OCI-LY3 (cell line): ENCODE measurements around the gene NEB.

Experiments used
- EZH2phosphoT487 ChIP-seq: fragments of 200-600 bp; shearing (Covaris generic); IDR thresholded peaks from 2 replicates; pipeline ENCODE4 v1.6.1; 2018; ENCODE audit warnings: antibody characterized with exemption, mixed run types, low read depth
- TF ChIP-seq, protein P1 (sequence below): fragments of 200-600, 300-600 bp; sonication (generic); IDR thresholded peaks from 2 replicates; pipeline ENCODE4 v1.5.1; 2014; ENCODE audit warnings: antibody characterized with exemption, low read length, low read depth

DNA sequence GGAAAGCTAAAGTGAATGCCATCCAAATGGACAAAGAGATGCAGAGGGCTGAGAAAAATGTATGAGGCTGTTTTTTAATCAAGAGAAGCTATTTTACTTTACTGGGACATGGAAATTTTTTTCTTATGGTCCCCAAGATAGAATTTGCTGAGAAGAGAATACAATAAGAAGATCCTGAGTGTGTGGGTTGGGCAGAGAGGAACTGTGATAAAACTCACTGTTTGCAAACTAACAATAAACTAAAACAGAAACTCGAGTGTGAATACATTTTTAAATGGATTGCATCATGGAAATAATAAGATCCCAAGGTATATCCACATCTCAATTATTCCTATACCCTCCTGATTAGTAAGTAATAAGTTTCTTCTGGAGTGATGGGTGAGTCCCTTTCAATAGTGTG, 4.4 kb downstream of the NEB start:
- TF ChIP-seq, protein P1, sequence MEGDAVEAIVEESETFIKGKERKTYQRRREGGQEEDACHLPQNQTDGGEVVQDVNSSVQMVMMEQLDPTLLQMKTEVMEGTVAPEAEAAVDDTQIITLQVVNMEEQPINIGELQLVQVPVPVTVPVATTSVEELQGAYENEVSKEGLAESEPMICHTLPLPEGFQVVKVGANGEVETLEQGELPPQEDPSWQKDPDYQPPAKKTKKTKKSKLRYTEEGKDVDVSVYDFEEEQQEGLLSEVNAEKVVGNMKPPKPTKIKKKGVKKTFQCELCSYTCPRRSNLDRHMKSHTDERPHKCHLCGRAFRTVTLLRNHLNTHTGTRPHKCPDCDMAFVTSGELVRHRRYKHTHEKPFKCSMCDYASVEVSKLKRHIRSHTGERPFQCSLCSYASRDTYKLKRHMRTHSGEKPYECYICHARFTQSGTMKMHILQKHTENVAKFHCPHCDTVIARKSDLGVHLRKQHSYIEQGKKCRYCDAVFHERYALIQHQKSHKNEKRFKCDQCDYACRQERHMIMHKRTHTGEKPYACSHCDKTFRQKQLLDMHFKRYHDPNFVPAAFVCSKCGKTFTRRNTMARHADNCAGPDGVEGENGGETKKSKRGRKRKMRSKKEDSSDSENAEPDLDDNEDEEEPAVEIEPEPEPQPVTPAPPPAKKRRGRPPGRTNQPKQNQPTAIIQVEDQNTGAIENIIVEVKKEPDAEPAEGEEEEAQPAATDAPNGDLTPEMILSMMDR, result no peak
- TF ChIP-seq EZH2phosphoT487, result no peak
